Right forelimb (tissue), 1 donor: ENCODE measurements around the gene ROCK2.

Source experiments
- DNase-seq: peaks from one replicate; pipeline ENCODE4 v3.0.0-alpha.2; 2018

ROCK2 gene

GRCh38 chr2:11366326-11366741 lies 21.9 kb upstream of the ROCK2 start:
- no peak for DNase-seq

GRCh38 chr2:11365096-11365879 lies 20.9 kb upstream of the ROCK2 start:
- DNase-seq: no peak

- no peak for DNase-seq
Observed at GRCh38 chr2:11364565-11364887, 20.1 kb upstream of the ROCK2 start.

GRCh38 chr2:11363868-11364564 lies 19.6 kb upstream of the ROCK2 start:
- DNase-seq: no peak

- no peak for DNase-seq
Observed at GRCh38 chr2:11359865-11360264, 15.4 kb upstream of the ROCK2 start.

GRCh38 chr2:11357428-11357972 lies 13.1 kb upstream of the ROCK2 start:
- DNase-seq: no peak

GRCh38 chr2:11356764-11357163 lies 12.3 kb upstream of the ROCK2 start:
- DNase-seq: no peak

- DNase-seq: no peak
Observed at GRCh38 chr2:11355194-11356053, 11.0 kb upstream of the ROCK2 start.

- no peak for DNase-seq
Observed at GRCh38 chr2:11354363-11355154, 10.1 kb upstream of the ROCK2 start.

GRCh38 chr2:11352781-11353537 lies 8.5 kb upstream of the ROCK2 start:
- DNase-seq: no peak

- DNase-seq: no peak
Observed at GRCh38 chr2:11348209-11348749, 3.8 kb upstream of the ROCK2 start.

- no peak for DNase-seq
Observed at GRCh38 chr2:11347403-11347959, 3.0 kb upstream of the ROCK2 start.

- no peak for DNase-seq
Observed at GRCh38 chr2:11346023-11346482, 1.6 kb upstream of the ROCK2 start.

- peak; percentile 86 for DNase-seq
Observed at GRCh38 chr2:11344956-11345677, 681 bp upstream of the ROCK2 start.

- peak; percentile 77 for DNase-seq
Observed at GRCh38 chr2:11343650-11344341, 640 bp downstream of the ROCK2 start.

GRCh38 chr2:11343368-11343649 lies 1.1 kb downstream of the ROCK2 start:
- no peak for DNase-seq

- DNase-seq: no peak
Observed at GRCh38 chr2:11342551-11343367, 1.7 kb downstream of the ROCK2 start.

- DNase-seq: no peak
Observed at GRCh38 chr2:11340717-11341116, 3.7 kb downstream of the ROCK2 start.
